ENCODE data around the gene MYH6.

Gene MYH6

DNA sequence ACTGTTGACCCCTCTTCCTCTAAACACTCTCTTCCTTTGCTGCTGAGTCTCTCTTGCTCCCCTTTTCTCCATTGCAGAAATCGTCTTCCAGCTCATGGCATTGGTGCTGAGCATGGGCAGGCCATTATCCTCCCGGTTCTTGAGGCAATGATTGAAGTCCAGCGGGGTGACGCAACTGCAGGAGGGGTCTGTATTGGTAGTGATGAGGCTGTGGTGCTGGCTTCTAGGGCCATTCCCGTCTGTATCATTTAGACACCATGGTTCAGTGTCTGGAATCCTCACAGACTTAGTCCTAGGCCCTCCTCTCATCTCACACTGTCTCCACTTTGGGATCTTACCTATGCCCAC, 54.7 kb downstream of the MYH6 start:
- no peak for DNase-seq

- DNase-seq: peak; percentile 52 to 54
These were observed 55.3 kb downstream of the MYH6 start, which contains the start of gene SLC22A17 for GRCh38 chr14:23352506-23353432. Gene SLC22A17, minus strand, starts transcription at chr14:23352887.

DNA sequence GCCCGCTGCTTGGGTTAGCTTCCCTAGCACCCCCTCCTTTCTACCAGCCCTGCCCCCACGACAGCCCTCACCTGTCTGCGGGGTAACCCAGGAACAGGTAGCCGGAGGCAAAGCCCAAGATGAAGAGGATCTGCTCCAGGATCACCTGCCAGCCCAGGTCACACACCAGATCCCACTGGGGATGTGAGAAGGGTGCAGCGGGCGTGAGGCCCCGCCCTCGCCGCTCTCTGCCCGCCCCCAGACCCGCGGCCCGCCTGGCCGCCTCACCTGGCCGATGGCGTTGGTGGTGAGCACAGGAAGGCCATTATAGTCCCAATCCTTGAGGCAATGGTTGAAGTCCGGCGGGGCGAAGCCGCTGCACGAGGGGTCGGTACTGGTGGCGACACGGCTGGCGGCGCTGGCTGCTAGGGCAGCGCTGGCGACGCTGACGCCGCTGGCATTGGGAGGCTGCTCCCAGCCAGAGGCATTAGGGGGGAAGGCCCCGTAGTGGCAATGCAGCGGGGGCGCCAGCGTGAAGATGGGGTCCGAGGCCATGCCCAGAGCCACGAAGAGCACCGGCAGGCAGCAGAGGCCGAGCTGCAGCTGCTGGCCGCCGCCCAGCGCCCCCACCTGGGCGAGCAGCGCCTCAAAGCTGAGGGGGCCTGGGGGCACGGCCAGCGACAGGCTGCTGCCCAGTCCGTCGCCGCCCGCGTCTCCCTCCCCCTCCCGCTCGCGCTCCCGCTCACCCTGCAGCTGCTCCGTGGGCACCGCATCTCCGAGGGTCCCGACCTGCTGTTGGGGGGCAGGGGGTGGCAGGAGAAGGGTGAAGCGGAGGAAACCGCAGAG, 56.2 kb downstream of the MYH6 start:
- no peak for DNase-seq

DNA sequence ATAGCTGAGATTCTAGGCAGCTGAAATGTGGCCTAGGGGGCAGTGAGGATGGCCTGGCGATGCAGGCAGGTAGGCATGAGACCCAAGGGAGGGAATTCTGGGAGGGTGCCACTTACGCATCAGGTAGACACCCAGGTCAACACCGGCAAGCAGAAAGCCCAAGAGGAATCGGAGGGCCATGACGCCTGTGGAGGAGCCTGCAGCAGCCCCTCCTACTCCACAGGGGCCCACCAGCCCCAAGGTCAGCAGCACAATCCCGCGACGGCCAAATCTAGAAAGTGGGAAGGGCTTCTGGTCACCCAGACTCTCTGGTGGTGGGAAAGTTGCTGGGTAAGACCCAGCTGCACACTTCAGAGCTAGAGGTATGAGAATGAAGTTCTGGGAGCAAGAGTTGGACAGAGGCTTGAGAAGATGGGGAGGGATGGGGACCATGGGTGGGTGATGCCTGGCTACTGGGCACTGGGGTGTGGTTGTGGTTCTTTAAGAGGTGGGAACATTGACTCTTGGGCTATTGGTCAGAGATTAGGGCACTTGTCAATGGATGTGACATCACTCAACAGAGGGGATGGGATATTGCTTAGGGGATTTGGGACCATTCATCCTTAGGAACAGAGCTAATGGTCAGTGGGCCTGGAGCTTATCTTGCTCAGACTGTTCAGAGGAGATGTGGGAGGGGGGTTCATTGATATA, 58.8 kb downstream of the MYH6 start:
- DNase-seq: no peak

- no peak for DNase-seq
These were observed 59.8 kb downstream of the MYH6 start for GRCh38 chr14:23348297-23348655.

DNA sequence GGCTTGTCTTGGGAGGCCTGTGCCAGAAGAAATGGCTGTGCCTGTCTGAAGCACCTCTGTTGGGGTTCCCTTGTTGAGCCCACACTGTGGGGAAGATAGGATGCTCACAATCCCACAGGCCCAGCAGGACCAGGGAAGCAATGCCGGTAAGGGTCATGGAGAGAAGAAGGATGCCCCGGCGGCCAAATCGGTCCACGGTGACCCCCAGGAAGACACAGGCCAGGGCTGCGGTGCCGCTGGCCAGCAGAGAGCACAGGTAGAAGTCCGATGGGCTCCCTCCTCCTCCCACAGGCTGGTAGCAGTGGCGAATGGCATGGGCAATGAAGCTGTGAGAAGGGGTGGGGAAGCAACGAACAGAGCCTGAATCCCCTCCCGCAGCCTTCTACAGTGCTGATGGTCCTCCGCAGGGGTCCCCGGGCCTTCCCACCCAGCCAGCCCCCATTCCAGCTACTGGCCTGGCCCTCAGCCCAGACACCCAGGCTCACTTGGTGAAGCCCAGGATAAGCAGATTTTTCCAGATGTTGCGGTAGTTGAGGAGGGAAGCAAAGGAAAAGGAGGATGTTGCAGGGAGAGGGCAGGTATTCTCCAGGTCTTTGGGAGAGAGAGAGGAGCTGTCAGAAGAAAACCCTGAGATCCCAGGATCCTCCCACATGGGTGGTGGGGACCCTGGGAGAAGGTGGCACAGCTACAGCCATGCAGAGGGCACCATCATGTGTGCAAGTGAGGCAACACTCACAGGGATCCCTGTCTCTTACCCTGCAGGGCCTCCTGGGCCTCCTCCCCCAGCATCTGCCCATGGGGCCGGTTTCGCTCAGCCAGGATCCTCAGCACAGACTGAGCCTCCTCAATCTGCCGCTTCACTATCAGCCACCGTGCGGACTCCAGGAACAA, 60.4 kb downstream of the MYH6 start:
- DNase-seq: no peak

DNA sequence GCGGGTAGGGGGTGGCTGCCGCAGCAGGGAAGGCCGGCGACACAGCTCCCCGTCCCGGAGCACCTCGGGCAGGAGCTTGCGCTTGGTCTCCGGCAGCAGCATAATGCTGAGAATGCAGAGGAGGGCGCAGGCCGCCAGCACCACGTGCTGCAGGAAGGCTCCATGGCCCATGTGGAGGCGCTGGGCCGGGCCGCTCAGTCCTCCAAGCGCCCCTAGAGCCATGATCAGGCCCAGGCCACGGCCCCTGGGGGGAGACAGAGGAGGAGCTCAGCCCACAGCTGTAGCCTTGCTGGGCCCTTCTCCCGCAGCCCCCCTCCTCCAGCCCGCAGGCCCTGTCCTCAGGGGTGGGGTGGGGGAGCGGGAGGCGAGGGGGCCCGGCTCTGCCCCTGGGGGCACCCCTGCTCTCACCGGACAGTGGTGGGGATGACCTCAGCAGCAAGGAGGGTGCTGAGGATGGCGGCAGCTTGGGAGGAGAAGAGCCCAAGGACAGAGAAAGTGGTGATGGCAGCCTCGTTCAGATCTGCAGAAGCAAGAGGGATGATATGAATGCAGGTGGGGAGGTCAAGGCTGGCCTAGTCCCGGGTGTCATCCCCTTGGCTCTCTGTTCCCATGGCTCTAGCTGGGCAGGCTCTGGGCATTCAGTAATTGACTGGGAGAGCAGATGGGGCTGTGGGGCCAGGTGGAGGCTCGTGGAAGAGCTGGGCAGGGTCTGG, 61.2 kb downstream of the MYH6 start:
- no peak for DNase-seq

DNA sequence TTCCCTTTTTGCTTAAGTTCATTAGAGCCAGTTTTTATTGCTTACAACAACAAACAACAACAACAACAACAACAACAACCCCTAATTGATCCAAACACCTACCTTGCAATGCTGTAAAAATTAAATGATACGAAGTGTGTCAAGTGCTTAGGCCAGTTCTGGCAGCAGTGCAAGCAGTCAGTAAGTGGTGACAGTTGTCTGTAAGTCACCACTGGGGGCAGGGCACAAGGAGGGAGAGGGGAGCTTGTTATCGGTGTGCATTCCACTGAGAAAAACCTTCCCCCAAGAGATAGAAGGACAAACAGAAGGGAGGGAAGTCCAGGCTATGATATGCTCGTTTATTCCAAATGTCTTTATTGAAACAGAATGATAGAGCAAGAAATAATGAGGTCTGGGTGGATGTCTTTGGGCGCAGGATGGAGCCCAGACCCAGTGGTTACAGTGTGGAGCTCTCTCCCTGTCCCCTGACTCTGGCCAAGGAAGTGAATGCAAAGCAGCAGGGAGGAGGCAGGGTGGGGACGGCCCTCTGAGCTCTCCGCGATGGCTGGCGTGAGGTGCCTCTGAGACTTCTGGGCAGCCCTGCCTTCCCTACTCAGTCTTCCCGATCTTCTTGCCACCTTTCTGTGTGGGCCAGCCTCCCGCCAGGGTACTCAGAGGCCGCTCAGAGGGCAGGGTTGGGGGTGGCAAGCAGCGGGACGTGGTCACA, 61.9 kb downstream of the MYH6 start:
- no peak for DNase-seq

- DNase-seq: no peak
These were observed 63.6 kb downstream of the MYH6 start for GRCh38 chr14:23344481-23344880.

- DNase-seq: no peak
These were observed 68.4 kb downstream of the MYH6 start for GRCh38 chr14:23339506-23340268.

- DNase-seq: no peak
These were observed 72.5 kb downstream of the MYH6 start for GRCh38 chr14:23335623-23336022.
